HepG2 (cell line): Measurements from ENCODE around the gene LEPROT. TPM values are rescaled to one million over a fixed set of nuclear protein-coding genes. Genes with fewer than 3 reads are reported as not detected.

Experiments
- CENPX ChIP-seq: sonication (generic); formaldehyde crosslinking; IDR thresholded peaks from 2 replicates; pipeline ENCODE4 v1.9.0; 2021; ENCODE audit warnings: mild to moderate bottlenecking, missing genetic modification reagents, moderate library complexity
- HCFC1 ChIP-seq: fragments of 150-350 bp; IDR thresholded peaks from 2 replicates; pipeline ENCODE4 v1.6.1; 2014; ENCODE audit warnings: low read depth, low read length
- JUN ChIP-seq: sonication (generic); formaldehyde crosslinking; IDR thresholded peaks from 2 replicates; pipeline ENCODE4 v1.4.0; 2020; ENCODE audit warnings: mild to moderate bottlenecking, missing genetic modification reagents
- KDM5B ChIP-seq: sonication (generic); formaldehyde crosslinking; IDR thresholded peaks from 2 replicates; pipeline ENCODE4 v1.4.0; 2020; ENCODE audit warnings: missing genetic modification reagents, mild to moderate bottlenecking, borderline replicate concordance
- MIER3 ChIP-seq: IDR thresholded peaks from 2 replicates; pipeline ENCODE4 v1.6.1; 2016; ENCODE audit warnings: missing compliant biosample characterization, borderline replicate concordance
- MIXL1 ChIP-seq: IDR thresholded peaks from 2 replicates; pipeline ENCODE4 v1.6.1; 2016
- NFRKB ChIP-seq: fragments of 450-650 bp; IDR thresholded peaks from 2 replicates; pipeline ENCODE4 v1.6.1; 2017
- RAD21 ChIP-seq: fragments of 450-650 bp; formaldehyde crosslinking; IDR thresholded peaks from 2 replicates; pipeline ENCODE4 v1.5.0; 2020; ENCODE audit warnings: mild to moderate bottlenecking
- RBFOX2 ChIP-seq: fragments of 200-400 bp; formaldehyde crosslinking; IDR thresholded peaks from 2 replicates; pipeline ENCODE4 v1.6.1; 2017; ENCODE audit warnings: low read depth, mild to moderate bottlenecking, low read length
- REPIN1 ChIP-seq: sonication (generic); formaldehyde crosslinking; IDR thresholded peaks from 2 replicates; pipeline ENCODE4 v1.8.0; 2022; ENCODE audit warnings: missing genetic modification reagents, low read depth, mild to moderate bottlenecking, borderline replicate concordance
- SRSF1 ChIP-seq: fragments of 200-400 bp; formaldehyde crosslinking; optimal IDR thresholded peaks from 2 replicates; pipeline ENCODE3; 2017; ENCODE audit warnings: mild to moderate bottlenecking, low read depth, low read length, moderate library complexity
- ZNF232 ChIP-seq: sonication (generic); formaldehyde crosslinking; IDR thresholded peaks from 2 replicates; pipeline ENCODE4 v1.4.0; 2020; ENCODE audit warnings: missing genetic modification reagents, borderline replicate concordance
- ZNF260 ChIP-seq: sonication (generic); formaldehyde crosslinking; IDR thresholded peaks from 2 replicates; pipeline ENCODE4 v1.4.0; 2020; ENCODE audit warnings: missing genetic modification reagents, low read depth, mild to moderate bottlenecking, borderline replicate concordance
- ZNF329 ChIP-seq: sonication (generic); formaldehyde crosslinking; IDR thresholded peaks from 2 replicates; pipeline ENCODE4 v1.9.0; 2021; ENCODE audit warnings: low read depth, mild to moderate bottlenecking, missing genetic modification reagents
- ZNF34 ChIP-seq: sonication (generic); formaldehyde crosslinking; IDR thresholded peaks from 2 replicates; pipeline ENCODE4 v1.4.0; 2020; ENCODE audit warnings: mild to moderate bottlenecking, missing genetic modification reagents, borderline replicate concordance
- ZNF382 ChIP-seq: sonication (generic); formaldehyde crosslinking; IDR thresholded peaks from 2 replicates; pipeline ENCODE4 v1.5.0; 2020; ENCODE audit warnings: missing genetic modification reagents, mild to moderate bottlenecking, borderline replicate concordance
- ZNF678 ChIP-seq: sonication (generic); formaldehyde crosslinking; IDR thresholded peaks from 2 replicates; pipeline ENCODE4 v1.4.0; 2020; ENCODE audit warnings: mild to moderate bottlenecking, missing genetic modification reagents
- polyA plus RNA-seq, 8 experiments: library from polyadenylated mRNA; depleted of rRNA in 3 of 8; stranded (reverse) in 7 of 8; unstranded in 1 of 8; fragments of >200 nt; fragmentation: Illumina TruSeq in 4 of 8; extraction: Trizol in 4 of 8; gene quantifications; 2 replicates each; pipeline versions ENCODE4 v1.2.1 to v1.2.3, GENCODE V29; 2011 to 2016; ENCODE audit warnings: low read depth in 4 of 8, missing spikeins in 1 of 8, mixed read lengths in 1 of 8; ENCODE audit not compliant: insufficient read depth in 1 of 8
- total RNA-seq, 5 experiments: library from RNA; depleted of rRNA; stranded (reverse); fragments of >200 nt; fragmentation: Illumina TruSeq; extraction: Trizol; gene quantifications; 2 replicates each; pipeline ENCODE4 v1.2.3, GENCODE V29; 2016; ENCODE audit warnings: low read depth in 1 of 5
- TF ChIP-seq, protein P1 (sequence below): IDR thresholded peaks from 2 replicates; pipeline ENCODE4 v1.6.1; 2016
- TF ChIP-seq, protein P2 (sequence below): sonication (generic); formaldehyde crosslinking; IDR thresholded peaks from 2 replicates; pipeline ENCODE4 v1.9.0; 2021; ENCODE audit warnings: missing genetic modification reagents, borderline replicate concordance
- TF ChIP-seq, protein P3 (sequence below): fragments of 450-650 bp; IDR thresholded peaks from 2 replicates; pipeline ENCODE4 v1.6.1; 2016
- TF ChIP-seq, protein P4 (sequence below): sonication (generic); formaldehyde crosslinking; IDR thresholded peaks from 2 replicates; pipeline ENCODE4 v1.5.0; 2020; ENCODE audit warnings: mild to moderate bottlenecking, missing genetic modification reagents, borderline replicate concordance
- TF ChIP-seq, protein P5 (sequence below): sonication (generic); formaldehyde crosslinking; IDR thresholded peaks from 2 replicates; pipeline ENCODE4 v1.4.0; 2020; ENCODE audit warnings: missing genetic modification reagents

LEPROT gene
- total and polyA plus RNA-seq, 2 of the 13 experiments (the other 11 are each of a cell fraction or from before 2014, with no cell fraction given): 36.8 to 51.4 TPM

DNA sequence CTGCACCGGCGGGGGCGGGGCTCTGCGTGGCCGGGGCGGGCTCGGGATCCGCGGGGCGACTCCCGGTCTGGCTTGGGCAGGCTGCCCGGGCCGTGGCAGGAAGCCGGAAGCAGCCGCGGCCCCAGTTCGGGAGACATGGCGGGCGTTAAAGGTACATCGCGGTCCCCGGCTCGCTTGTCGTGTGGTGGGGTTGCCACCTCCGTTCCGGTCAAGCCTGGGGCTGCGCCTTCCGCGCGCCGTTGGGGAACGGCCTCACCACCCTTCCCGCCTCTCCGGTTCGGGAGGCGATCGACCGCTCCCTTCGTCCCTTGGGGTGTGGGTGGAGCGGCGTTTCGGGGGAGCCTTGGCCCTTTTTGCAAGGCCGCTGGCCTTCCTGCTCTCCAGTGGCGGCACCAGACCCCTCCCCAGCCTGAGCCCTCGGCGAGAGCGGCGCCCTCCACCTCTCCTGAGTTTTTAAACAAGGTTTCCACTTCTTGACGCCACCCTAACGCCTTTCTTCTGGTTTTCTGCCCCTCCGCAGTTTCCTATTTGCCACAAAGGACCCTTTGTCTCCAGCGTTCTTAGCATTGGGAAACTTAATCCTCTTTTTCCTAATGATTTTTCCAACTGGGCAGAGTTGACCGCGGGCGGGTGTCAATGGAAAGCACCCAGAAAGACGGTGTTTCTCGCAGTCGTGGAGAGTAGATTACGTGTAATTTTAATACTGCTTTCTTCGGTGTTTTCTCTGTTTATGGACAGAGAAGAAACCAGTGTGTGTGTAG, at the start of gene LEPROT, which contains the start of gene LEPR (continued):
- TF ChIP-seq, protein P1, sequence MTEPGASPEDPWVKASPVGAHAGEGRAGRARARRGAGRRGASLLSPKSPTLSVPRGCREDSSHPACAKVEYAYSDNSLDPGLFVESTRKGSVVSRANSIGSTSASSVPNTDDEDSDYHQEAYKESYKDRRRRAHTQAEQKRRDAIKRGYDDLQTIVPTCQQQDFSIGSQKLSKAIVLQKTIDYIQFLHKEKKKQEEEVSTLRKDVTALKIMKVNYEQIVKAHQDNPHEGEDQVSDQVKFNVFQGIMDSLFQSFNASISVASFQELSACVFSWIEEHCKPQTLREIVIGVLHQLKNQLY (CRISPR knock-in tag): no peak
- TF ChIP-seq MIXL1: no peak
- TF ChIP-seq, protein P2, sequence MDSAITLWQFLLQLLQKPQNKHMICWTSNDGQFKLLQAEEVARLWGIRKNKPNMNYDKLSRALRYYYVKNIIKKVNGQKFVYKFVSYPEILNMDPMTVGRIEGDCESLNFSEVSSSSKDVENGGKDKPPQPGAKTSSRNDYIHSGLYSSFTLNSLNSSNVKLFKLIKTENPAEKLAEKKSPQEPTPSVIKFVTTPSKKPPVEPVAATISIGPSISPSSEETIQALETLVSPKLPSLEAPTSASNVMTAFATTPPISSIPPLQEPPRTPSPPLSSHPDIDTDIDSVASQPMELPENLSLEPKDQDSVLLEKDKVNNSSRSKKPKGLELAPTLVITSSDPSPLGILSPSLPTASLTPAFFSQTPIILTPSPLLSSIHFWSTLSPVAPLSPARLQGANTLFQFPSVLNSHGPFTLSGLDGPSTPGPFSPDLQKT: no peak
- TF ChIP-seq KDM5B (CRISPR knock-in tag): peak; percentile 90; the same call in 1 of the 2 replicates
- no peak for TF ChIP-seq SRSF1
- no peak for TF ChIP-seq JUN
- TF ChIP-seq ZNF382 (CRISPR knock-in tag): no peak
- TF ChIP-seq REPIN1 (CRISPR knock-in tag): peak; percentile 64; the same call in 1 of the 2 replicates
- 0 out of 2 replicates have a peak, but pooled peaks have one; percentile 82 for TF ChIP-seq ZNF232 (CRISPR knock-in tag)
- TF ChIP-seq ZNF678 (CRISPR knock-in tag): 0 out of 2 replicates have a peak, but pooled peaks have one; percentile 69
- no peak for TF ChIP-seq ZNF34
- TF ChIP-seq, protein P3, sequence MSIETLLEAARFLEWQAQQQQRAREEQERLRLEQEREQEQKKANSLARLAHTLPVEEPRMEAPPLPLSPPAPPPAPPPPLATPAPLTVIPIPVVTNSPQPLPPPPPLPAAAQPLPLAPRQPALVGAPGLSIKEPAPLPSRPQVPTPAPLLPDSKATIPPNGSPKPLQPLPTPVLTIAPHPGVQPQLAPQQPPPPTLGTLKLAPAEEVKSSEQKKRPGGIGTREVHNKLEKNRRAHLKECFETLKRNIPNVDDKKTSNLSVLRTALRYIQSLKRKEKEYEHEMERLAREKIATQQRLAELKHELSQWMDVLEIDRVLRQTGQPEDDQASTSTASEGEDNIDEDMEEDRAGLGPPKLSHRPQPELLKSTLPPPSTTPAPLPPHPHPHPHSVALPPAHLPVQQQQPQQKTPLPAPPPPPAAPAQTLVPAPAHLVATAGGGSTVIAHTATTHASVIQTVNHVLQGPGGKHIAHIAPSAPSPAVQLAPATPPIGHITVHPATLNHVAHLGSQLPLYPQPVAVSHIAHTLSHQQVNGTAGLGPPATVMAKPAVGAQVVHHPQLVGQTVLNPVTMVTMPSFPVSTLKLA: no peak
- TF ChIP-seq NFRKB: no peak
- no peak for TF ChIP-seq HCFC1
- TF ChIP-seq MIER3: no peak
- peak; percentile 94 for TF ChIP-seq RBFOX2
- TF ChIP-seq CENPX: no peak
- TF ChIP-seq RAD21 (CRISPR knock-in tag): peak; percentile 38
- TF ChIP-seq, protein P4, sequence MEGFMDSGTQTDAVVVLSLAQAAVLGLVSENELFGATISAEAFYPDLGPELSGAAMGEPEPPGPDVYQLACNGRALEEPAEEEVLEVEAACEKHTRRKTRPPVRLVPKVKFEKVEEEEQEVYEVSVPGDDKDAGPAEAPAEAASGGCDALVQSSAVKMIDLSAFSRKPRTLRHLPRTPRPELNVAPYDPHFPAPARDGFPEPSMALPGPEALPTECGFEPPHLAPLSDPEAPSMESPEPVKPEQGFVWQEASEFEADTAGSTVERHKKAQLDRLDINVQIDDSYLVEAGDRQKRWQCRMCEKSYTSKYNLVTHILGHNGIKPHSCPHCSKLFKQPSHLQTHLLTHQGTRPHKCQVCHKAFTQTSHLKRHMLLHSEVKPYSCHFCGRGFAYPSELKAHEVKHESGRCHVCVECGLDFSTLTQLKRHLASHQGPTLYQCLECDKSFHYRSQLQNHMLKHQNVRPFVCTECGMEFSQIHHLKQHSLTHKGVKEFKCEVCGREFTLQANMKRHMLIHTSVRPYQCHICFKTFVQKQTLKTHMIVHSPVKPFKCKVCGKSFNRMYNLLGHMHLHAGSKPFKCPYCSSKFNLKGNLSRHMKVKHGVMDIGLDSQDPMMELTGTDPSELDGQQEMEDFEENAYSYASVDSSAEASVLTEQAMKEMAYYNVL (CRISPR knock-in tag): 0 out of 2 replicates have a peak, but pooled peaks have one; percentile 66
- no peak for TF ChIP-seq ZNF329 (CRISPR knock-in tag)
- TF ChIP-seq ZNF260 (CRISPR knock-in tag): no peak
- TF ChIP-seq, protein P5, sequence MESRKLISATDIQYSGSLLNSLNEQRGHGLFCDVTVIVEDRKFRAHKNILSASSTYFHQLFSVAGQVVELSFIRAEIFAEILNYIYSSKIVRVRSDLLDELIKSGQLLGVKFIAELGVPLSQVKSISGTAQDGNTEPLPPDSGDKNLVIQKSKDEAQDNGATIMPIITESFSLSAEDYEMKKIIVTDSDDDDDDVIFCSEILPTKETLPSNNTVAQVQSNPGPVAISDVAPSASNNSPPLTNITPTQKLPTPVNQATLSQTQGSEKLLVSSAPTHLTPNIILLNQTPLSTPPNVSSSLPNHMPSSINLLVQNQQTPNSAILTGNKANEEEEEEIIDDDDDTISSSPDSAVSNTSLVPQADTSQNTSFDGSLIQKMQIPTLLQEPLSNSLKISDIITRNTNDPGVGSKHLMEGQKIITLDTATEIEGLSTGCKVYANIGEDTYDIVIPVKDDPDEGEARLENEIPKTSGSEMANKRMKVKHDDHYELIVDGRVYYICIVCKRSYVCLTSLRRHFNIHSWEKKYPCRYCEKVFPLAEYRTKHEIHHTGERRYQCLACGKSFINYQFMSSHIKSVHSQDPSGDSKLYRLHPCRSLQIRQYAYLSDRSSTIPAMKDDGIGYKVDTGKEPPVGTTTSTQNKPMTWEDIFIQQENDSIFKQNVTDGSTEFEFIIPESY: 0 out of 2 replicates have a peak, but pooled peaks have one; percentile 24
